RPMI8226 (cell line): Measurements from ENCODE around the gene CPXM1.
"Not testable (repeated sequence)": the region's sequence is repeated elsewhere in the genome, so short reads cannot be mapped to it uniquely, and the experiment has no call there.

Experiments
- DNase-seq: peaks from one replicate; pipeline ENCODE4 v3.0.0-alpha.2; 2015

Gene CPXM1

DNA sequence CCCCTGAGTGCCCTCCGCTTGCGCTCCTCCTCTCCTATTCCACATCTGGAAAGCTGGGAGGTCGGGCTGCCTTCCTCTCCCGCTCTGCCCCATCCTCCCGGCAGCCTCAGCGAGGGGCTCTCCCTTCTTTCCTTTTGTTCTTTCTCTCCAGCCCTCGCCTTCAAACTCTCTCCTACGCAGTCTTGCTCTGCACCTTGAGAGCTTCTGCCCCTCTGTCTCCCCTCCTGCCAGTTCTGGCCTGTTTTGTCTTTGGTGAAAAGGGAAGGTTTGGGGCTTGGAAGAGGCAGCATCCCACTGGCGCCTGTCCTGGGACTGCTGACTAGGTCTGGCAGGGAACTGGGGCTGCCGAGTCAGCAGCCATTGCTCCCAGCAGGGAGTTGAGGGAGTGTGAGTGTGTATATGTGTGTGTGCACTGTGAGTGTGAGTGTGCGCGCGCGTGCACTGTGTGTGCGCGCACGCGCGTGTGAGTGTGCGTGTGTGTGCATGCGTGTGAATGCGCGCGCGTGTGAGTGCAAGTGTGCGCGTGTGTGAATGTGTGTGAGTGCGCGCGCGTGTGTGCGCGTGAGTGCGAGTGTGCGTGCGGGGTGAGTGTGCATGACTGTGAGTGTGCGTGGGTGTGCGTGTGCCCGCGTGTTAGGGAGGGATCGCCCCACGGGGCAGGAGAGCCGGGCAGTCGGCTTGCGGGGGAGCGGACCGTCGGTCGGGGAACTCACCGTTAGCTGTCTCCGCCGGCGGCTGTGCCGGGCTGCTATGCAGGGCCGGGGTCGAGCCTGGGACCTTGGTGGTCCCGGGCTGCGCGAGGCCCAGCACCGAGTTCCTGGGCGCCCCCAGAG lies 523 bp downstream of the CPXM1 start:
- DNase-seq = no peak

DNA sequence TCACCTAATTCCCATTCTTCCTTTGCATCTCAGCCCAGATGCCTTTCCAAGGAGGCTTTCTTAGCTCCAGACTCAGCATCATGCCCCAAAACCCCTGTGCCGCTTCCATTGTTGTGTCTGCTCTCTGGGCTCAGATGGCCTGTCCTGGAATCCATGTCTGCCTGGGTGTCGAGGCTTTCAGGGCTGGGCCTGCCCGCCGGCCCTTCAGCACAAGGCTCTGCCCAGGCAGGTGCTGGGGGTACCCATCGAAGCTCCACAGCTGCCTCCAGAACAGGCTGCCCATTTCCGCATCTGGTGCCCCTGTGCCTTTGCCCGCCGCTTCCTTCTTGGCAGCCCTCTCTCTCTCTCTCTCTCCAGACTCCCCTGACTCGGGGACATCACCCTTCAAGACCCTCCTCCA lies 1.2 kb downstream of the CPXM1 start:
- no peak for DNase-seq

DNA sequence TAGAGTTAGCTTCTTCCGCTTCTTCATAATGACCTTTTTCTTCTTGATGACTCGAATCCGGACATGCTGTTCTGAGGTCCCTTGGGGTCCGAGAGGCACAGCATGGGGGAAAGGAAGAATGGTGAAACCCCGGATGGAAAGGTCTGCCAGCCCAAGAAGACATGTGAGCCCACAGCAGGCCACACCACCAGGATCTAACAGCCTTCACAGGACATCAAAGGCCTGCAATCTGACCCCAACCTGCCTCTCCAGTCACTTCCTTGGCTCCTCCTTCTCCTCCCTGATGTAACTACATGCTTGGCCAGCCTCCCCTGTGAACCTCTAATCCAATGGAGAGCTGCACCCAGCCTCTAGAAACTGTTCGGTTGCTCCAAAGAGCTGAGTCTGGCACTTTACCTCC lies 1.6 kb downstream of the CPXM1 start:
- DNase-seq = no peak

DNA sequence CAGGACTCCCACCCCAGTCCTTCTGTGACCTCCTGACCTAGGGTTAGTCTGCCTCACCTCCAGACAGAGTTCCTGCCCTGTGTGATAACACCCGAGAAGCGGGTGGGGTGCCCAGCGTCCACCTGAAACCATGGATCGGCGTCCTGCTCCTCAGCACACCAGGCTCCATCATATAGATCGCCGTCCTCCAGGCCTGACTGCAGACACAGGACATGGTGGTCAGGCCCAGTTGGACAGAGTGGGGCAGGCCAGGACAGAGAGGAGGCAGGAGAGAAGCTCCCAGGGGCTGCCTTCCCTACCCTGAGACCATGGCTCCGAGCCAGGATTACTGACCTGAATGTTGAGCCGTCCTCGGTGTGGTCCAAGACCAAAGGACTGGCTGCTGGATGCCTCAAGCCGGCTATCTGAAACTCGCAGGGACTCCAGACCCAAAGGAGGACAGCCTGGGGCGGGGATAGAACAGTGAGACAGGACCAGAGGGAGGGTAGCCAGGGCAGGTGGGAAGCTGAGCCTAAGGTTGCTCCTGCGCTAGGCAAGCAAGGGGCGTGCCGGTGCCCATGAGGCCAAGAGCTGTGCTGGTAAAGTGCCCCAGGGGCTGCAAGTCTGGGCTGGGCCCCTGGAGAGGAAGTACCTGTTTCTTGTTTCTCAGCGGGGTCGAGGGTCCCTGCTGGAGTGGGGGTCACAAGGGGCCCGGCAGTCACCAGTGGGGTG lies 2.2 kb downstream of the CPXM1 start:
- DNase-seq = no peak

DNA sequence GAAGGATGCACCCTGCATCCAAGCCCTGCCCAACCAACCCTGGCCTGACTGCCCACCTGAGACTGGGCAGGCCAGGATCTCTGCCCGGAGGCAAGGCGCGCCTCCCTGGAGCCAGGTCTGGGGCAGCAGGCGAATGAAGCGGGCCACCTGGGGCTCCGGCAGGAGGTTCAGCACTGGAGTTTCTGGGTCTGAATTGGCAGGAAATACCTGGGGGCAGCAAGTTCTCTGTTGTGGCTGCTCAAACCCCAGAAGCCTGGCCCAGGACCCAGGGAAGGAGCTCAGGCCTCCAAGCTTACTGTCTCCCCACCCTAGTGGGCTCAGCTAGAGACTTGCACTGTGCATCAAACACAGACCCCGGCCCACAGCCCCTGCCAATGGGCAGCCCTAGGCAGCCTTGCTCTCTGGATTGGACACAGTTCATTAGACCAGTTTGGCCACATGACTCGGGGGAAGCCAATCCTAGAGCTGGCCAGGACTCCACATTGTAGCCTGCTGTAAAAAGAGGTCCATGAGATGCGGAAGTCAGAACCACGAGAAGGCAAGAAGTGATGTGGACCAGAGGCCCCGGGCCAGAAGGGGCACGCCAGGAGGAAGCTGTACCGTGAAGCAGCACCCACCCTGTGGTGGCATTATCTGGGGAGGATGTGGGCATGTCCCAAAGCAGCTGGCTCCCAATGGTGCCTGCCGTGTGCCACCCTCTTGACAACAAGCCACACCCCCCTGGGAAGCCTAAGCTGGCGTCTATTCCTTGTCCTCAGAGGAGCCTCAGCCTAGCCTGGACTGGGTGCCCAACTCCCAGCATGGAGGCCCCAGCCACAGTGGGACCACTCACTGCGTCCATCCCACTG lies 3.1 kb downstream of the CPXM1 start:
- DNase-seq = no peak

DNA sequence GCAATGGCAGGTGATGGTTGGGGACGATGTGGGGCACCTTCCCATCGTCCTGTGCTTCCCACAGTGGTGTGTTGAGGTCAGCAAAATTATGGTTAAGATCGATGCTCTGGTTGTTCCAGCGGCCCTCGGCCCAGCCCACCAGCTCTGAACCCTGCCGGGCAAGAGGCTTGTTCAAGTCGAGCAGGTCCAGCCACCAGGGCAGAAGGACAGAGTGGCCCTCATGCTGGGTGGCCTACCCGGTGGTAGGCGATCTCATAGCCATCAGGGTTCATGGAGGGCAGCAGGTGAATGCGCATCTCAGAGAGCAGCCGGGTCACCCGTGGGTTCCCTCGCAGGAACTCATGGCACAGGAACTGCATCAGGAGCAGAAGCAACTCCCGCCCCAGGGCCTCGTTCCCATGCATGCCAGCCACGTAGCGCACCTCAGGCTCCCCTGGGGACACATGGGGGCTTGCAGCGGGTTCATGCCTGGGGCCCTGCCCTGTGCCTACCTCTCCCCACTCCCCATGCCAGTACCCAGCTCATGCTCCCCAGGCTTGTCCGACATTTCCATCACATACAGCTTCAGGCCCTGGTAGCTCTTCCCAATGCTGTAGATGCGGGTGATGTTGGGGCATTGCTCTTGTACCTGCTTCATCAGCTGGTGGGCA lies 4.3 kb downstream of the CPXM1 start:
- DNase-seq = no peak

DNA sequence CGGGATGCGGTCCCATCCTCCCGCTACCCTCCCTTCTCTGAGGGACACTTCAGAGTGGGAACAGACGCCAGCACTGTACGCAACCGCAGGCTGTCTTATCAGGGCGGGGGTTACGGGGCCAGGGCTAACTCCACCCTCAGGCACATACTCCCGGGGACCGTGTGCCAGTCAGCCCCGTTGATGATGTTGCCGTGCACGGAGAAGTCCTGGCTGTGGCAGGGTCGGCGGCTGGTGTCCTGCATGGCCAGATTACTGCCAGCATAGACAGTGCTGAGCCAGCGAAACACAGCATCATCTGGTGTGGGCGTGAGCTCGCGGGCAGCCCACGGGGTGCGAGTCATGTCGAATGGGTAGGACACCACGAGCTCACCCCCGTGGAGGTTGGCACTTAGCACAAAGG lies 5.0 kb downstream of the CPXM1 start:
- no peak for DNase-seq

DNA sequence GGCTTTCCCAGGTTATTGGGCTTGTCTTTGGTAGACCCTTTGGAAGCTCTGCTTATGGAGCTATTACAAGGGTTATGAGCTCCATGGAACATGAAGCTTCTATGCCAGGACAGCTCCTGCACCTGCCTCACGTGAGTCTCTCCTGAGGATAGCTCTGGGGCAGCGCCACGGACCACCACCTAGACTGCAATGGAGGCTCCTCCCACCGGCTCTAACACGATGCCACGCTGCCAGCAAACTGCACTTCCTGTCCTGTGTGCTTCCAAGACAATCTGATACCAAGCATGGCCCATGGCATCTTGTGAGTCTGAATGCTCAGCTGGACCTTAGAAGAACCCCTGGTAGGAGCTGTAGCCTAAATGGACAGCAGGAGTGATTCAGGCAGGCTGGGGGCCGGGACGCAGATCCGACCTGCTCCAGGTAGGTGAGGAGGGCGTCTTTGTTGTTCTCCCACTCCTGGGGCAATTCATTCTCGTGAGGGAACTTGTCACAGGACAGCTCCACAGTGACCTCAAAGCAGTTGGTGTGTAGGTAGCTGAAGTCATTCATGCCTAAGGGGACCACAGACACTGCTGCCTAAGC lies 5.5 kb downstream of the CPXM1 start:
- no peak for DNase-seq

DNA sequence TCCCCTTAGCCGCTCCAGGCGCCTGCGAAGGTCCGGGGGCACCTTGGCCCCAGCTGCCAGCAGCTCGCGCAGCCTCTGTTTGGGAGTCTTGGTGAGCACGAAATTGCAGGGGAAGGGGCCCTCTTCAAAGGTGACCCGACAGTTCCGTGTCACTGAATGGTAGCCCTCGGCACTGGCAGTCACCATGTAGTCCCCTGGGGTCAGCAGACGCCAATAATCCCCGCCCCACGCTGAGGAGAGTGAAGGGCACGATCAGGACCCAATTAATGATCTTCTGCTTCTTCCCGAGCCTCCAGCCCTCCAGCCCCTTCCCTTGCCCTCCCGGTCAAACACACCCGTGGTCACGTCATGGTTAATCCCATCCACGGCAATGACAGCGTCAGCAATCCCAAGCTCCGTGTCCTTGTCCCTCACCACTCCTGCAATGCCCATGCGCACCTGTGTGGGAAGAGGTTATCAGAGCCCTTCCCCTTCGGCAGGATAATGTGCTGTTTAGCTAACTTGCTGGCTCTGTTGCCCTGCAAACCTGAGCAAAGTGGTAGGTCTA lies 6.2 kb downstream of the CPXM1 start:
- no peak for DNase-seq

DNA sequence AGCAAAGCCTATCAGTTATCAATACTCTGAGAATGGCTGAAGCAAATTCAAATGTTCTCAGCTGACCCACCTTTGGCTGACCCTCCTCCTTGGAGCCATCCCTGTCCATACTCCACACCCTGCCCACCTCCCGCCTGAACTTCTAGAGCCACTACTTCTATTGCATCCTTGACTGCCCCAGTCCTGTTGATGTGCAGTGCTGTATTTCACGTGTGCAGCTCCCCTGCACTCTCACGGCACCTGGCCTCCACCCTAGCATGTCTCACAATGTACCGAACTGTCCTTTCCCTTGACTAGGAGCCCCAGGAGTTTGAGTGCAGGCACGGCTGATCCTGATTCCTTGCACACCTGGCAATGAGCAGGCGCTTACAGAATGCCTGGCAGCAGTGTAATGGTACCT lies 7.0 kb downstream of the CPXM1 start:
- no peak for DNase-seq

DNA sequence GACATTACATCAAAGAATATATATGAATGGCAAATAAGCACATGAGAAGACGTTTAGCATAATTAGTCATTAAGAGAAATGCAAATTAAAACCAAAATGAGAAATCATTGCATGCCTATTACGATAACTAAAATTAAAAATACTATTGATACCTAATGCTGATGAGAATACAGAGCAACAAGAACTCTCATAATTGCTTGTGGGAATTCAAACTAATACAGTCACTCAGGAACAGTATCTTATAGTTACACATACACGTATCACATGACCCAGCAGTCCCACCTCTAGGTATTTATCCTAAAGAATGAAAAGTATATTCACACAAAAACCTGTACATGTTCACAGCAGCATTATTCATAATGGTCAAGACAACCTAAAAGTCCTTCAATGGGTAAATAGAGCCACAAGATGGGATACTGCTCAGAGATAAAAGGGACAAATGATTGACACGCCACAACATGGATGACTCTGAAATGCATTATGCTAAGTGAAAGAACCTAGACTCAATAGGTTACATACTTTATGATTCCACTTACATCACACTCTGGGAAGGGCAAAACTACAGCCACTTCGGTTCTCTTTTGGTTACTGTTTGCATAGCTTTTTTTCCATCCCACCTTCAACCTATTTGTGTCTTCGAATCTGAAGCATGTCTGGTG lies 16.4 kb downstream of the CPXM1 start:
- no peak for DNase-seq

DNA sequence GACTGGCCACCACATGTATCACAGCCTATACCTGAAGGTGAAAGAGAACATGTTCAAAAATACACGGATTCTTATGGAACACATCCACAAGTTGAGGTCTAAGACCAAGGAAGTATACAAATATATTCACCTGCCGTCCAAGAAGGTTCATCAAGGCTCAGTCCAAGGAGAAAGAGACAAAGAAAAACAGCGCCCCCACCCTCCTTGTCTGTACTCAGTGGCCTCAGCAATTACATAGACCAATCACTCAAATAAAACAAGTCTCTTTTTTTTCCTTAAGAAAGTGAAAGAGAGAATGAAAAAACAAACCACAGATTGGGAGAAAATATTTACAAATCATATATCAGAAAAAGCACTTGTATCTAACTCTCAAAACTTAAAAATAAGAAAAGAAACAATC lies 19.5 kb downstream of the CPXM1 start:
- peak; percentile 51 for DNase-seq

DNA sequence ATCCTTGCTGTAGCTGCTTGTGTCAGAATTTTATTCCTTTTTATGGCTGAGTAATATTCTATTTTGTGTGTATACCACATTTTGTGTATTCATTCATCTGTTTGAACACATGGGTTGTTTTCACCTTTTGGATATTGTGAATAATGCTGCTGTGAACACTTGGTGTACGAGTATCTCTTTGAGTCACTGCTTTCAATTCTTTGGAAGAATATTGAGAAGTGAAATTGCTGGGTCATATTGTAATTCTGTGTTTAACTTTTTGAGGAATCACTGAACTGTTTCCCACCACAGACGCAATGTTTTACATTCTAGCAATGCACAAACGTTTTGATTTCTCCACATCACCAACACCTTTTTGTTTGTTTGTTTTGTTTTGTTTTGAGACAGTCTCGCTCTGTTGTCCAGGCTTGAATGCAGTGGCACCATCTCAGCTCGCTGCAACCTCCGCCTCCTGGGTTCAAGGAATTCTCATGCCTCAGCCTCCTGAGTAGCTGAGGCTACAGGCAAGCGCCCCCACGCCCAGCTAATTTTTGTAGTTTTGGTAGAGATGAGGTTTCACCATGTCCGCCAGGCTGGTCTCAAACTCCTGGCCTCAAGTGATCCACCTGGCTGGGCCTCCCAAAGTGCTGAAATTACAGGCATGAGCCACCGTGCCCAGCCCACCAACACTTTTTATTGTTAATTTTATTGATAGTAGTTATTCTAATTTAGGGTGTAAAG lies 21.7 kb downstream of the CPXM1 start:
- DNase-seq = no peak

DNA sequence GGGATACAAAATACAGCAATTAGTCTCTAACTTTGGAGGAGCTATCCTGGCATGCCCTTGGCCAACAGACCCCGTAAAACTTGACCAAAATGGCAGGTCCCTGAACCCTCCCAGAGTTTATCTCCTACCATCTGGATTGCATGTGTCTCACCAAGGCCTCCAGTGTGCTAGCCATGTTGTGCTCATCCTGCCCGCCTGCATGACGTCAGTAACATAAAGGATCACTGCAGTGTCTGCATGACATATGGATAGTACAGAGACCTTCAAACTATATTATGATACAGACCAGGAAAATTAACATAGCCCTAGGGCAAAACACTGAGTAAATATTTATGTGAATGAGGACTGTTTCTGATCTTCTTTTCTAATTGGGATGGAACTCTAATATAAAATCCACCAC lies 25.3 kb downstream of the CPXM1 start:
- no peak for DNase-seq

DNA sequence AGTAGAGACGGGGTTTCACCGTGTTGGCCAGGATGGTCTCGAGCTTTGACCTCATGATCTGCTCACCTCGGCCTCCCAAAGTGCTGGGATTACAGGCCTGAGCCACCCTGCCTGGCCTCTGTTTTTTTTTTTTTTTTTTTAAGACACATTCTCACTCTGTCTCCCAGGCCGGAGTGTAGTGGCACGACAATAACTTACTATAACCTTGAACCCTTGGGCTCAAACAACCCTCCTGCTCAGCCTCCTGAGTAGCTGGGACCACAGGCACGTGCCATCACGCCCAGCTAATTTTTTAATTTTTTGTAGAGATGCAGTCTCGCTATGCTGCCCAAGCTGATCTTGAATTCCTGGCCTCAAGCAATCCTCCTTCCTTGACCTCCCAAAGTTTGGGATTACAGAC lies 26.6 kb downstream of the CPXM1 start:
- DNase-seq = no peak

DNA sequence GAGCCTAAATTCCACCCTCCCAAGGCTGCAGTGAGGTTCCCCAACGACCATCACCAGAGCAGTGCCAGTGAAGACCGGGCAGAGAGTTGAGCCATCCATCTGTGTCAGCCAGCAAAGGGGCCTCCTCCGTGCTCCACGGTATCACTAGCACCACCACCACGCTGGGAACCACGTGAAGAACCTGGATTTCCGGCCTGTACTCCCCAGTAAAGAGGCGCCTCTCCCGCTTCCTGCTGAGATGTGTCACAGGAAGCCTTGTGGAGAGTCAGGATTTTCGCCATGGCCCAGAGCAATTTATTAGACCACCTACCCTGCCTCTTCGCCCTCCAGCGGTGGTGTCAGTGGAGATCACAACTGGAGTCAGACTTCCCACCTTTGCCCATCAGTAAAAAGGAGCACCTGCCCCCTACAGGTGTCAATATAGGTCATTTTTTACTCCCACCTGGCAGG lies 28.8 kb downstream of the CPXM1 start:
- no peak for DNase-seq

DNA sequence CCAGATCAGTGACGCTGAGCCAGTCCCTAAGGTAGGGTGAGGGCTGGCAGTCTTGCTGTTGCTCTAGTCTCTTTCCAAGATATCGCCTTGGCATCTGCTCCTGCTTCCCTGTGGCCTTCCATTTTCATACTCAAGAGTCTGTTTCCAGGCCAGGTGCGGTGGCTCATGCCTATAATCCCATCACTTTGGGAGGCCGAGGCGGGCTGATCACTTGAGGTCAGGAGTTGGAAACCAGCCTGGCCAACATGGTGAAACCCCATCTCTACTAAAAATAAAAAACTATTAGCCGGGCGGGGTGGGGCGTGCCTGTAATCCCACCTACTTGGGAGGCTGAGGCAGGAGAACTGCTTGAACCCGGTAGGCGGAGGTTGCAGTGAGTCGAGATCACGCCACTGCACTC lies 30.3 kb downstream of the CPXM1 start:
- not testable (repeated sequence) for DNase-seq

DNA sequence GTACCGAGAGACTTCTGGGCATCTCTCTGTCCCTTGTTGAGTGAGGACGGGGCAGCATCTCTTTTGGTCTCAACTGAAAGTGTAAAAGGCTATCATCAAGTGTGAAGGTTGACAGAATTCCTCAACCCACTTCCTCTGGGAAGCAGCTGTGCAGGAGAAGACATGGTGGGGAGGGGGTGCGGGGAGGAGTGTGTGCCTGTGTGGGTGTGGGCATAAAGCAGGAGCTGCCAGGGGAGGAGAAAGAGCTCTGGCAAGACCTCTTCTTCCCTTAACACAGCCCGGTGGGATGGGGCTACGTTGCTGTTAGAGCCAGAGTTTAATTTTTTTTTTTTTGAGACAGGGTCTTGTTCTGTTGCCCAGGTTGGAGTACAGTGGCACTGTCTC lies 31.8 kb downstream of the CPXM1 start:
- DNase-seq = no peak

DNA sequence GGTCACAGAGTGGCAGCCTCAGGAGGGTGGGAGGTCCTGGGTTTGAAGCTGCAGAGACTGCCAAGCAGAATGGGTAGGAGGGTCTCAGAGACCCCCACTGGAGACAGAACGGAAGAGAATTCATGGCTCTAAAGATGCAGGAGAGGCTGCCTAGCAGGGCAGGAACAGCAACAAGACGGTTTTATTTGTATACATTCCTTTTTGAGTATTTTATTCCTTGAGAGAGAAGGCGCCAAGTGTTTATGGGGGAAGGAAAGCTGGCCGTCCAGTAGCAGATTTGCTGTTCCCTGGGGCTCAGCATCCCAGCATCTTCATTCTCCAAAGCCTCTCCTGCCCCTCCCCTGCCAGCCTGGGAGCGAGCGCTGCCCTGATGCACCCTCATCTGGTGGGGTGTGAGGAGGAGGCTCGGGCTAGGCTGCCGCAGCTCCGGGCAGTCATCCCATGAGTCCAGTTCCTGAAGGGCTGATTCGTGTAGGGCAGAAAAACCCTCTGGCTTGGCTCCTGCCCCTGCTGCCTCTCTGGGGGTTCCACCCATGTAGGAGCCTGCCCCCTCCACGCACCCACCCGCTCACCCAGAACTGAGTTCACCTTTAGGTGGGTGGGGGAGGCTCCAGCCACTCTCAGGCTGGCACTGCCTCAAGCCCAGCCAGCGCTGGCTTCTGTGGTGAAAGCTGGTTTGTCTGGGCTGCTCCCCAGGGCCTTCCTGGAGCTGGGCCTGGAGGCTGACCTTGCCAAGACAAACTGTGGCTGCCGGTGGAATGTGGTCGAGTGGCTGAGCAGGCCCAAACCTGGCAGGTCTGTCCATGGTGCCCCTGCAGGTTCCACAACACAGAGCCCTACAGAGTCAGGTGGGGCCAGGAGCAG lies 32.4 kb downstream of the CPXM1 start:
- no peak for DNase-seq

DNA sequence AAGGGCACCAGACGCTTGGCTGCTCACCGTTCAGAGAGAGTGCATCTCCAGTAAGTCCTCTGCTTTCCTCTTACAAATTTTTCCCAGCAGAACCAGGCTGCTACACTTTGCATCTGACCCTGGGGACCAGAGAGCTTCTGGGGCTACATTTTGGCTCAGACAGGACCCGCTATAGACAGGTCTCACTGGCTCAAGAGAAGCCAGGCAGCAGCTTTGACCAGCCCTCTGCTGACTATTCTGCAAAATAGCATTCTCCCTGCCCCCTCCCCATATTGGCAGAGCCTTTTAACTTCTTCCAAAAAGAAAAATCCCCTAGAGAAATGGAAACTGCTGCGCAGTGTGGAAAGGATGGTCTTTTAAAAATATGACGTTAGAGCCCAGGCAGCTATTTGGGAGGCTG lies 37.2 kb downstream of the CPXM1 start:
- DNase-seq = no peak
